8988T (cell line): Measurements from ENCODE around the gene STYXL1.

Experiments used
- DNase-seq: peaks from one replicate; pipeline ENCODE4 v3.0.0; 2011

Gene STYXL1

GRCh38 chr7:75991531-75992082 is 56.2 kb downstream of the STYXL1 start:
- no peak for DNase-seq

DNA sequence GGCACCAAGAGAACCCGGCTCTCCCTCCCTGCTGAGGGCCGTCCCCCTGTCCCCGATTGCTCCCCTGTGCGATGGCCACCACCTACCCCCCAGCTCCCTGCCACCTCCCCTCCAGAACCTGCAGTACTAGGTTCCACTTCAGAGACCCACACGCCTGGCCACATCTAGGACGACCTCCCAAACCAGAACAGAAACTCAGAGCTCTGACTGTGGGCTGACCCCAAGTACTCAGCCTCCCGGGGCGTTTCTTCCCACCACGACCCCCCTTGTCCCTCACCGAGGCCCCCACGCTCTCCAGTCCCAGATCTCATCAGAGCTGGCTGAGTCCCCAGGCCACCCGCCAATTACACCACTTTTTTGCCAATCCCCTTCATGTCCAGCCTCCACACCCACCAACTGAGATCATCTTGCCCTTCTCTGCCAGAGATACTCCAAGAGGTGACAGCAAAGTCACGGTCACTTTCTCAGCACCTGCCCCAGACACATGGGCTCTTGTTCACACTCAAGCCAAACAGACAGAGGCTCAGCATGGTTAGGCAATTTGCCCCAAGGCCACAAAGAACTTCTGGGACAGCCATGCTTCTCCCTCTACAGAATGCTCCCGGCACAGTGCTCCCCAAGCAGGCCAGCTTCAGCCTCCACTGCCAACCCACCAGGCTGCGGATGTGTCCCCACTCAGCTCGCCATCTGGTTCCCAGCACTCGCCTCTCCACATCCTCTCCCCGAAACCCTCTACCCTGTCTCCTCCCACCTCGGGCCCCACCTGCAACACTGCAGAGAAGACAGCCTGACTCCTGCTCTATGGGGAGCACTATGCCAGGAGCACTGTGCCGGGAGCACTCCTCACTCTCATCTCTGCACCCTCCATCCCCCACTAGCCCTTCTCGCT is 58.1 kb downstream of the STYXL1 start:
- DNase-seq = no peak

DNA sequence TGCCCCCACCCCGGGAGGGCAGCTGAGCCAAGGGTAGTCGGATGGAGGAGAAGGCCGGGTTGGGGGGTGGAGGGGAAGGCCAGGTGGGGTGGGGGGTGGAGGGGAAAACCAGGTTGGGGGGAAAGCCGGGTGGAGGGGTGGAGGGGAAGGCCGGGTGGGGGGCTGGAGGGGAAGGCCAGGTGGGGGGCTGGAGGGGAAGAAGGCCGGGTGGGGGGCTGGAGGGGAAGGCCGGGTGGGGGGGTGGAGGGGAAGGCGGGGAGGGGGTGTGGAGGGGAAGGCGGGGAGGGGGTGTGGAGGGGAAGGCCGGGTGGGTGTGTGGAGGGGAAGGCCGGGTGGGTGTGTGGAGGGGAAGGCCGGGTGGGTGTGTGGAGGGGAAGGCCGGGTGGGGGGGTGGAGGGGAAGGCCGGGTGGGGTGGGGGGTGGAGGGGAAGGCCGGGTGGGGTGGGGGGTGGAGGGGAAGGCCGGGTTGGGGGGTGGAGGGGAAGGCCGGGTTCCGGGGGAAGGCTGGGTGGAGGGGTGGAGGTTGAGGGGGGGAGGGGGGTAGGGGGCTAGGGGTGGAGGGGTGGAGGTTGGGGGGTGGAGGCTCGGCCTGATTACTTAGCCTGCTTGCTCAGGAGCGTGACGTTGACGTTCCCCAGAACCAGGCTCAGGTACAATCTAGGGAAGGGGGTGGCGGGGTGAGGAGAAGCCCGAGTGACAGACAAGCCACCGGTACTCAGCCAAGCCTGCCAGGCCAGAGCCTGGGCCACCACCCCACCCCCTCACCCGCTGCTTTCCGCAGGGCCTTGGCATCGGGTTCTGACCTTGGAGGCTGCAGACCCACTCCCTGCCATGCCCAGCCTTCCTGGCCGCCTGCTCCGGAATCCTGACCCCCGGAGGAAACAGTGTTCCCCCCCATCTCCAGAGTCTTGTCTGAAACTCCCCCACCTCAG is 59.0 kb downstream of the STYXL1 start:
- DNase-seq = no peak

- DNase-seq = no peak
Measured at GRCh38 chr7:75987805-75988567, 59.8 kb downstream of the STYXL1 start.

- no peak for DNase-seq
Measured at GRCh38 chr7:75987026-75987804, 60.6 kb downstream of the STYXL1 start.

DNA sequence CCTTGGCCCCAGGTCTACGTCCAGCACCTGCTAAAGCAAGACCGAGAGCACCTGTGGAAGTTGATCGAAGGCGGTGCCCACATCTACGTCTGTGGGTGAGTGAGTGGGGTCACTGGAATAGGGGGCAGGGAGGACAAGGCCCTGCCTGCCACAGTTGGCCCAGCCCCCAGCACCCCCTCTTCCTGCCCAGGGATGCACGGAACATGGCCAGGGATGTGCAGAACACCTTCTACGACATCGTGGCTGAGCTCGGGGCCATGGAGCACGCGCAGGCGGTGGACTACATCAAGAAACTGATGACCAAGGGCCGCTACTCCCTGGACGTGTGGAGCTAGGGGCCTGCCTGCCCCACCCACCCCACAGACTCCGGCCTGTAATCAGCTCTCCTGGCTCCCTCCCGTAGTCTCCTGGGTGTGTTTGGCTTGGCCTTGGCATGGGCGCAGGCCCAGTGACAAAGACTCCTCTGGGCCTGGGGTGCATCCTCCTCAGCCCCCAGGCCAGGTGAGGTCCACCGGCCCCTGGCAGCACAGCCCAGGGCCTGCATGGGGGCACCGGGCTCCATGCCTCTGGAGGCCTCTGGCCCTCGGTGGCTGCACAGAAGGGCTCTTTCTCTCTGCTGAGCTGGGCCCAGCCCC is 61.5 kb downstream of the STYXL1 start:
- no peak for DNase-seq

- no peak for DNase-seq
Measured at GRCh38 chr7:75985518-75986146, 62.2 kb downstream of the STYXL1 start.

DNA sequence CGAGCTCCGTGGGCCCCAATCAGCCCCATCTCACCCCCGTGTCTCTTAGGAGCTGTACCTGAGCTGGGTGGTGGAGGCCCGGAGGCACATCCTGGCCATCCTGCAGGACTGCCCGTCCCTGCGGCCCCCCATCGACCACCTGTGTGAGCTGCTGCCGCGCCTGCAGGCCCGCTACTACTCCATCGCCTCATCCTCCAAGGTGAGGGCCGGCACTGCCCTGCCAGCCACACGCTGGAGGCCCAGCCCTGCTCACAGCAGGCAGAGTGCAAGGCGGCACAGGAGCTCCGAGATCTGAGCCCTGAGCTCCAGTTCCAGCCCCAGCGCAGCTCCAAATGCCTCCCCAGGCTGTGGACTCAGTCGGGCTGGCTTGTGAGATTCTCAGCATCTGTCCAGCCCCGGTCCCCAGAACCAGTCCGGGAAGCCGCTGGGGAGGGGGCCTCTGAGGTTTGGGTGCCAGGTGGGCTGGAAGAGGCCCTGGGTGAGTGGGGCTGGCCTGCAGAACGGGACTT is 62.7 kb downstream of the STYXL1 start:
- DNase-seq = no peak

GRCh38 chr7:75984130-75985008 is 63.4 kb downstream of the STYXL1 start:
- no peak for DNase-seq

DNA sequence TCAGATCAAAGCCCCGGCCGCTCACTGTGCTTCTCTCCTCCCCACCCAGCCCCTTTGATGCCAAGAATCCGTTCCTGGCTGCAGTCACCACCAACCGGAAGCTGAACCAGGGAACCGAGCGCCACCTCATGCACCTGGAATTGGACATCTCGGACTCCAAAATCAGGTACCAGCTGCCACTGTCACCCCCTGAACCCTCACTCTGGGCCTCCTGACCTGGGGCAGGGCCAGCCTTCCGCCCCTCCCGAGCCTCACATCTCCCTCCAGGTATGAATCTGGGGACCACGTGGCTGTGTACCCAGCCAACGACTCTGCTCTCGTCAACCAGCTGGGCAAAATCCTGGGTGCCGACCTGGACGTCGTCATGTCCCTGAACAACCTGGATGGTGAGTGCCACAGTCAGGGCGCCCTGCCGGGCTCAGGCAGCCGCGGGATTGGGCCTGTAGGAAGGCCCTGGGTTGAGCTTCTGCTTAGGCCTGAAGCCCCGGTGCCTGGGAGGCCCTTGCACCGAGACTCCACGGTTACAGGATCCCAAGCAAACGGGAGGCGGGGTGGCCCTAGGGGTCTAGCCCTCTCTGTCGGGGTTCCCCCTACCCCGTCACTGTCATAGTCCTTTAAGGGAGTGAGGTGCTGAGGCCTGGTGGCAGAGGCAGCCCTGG is 64.2 kb downstream of the STYXL1 start:
- DNase-seq = no peak

- DNase-seq = no peak
Measured at GRCh38 chr7:75982306-75983064, 65.3 kb downstream of the STYXL1 start.

GRCh38 chr7:75981453-75982305 is 66.1 kb downstream of the STYXL1 start:
- DNase-seq = no peak

GRCh38 chr7:75981203-75981452 is 66.7 kb downstream of the STYXL1 start:
- no peak for DNase-seq

GRCh38 chr7:75980430-75981202 is 67.2 kb downstream of the STYXL1 start:
- no peak for DNase-seq

GRCh38 chr7:75979759-75980429 is 67.9 kb downstream of the STYXL1 start:
- DNase-seq = no peak

GRCh38 chr7:75977743-75978142 is 70.1 kb downstream of the STYXL1 start:
- DNase-seq = no peak
